ENCODE measurements around the gene ZNF557. TPM values are rescaled to one million over a fixed set of nuclear protein-coding genes. Genes with fewer than 3 reads are reported as not detected.
"Not testable (repeated sequence)": the region's sequence is repeated elsewhere in the genome, so short reads cannot be mapped to it uniquely, and the experiment has no call there.

ZNF557 gene
- polyA plus RNA-seq (2013, experiment 1 of 2) = 4.2 TPM
- 3.7 TPM for polyA plus RNA-seq (2013, experiment 2 of 2)

DNA sequence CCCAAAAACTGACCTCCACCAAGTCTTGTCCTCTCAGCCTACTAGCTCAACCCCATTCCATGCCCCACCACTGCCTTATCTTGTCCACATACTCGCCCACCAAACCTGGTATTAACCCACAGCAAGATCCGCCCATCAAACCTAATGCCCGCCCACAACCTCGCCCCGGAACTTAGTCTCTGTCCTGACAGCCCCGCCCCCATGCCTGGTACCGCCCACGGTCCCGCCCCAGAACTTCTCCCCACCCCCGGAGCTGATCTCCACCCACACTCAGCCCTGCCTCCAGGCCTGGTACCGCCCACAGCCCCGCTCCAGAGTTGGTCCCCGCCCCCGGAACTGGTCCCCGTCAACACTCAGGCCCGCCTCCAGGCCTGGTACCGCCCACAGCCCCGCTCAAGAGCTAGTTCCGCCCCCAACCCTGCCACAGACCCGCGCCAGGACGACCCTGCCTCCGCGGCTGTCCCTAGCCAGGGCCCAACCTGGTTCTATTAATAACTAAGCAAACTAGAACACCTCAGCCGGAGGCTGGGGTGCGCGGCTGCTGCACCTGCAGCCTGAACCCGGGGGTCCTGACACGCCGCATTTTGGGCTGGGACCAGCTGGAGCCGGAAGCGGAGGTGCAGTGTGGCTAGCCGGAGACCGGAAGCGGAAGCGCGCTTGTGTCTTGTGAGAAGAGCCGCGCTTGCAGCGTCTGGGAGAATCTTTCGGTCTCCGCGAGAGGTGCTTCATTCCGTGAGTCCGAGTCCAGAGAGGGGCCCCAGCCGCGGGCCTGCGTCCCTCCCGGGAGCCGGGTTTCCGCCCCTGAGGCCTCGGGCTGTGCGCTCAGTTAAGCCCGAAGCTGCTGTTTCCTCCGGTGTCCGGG lies at the start of gene ZNF557:
ZNF557 (plus strand) TSS at position 662 of the 862 bp plus-strand sequence. CDS start 5,372 bp downstream, outside the sequence.
- WGBS = 2% methylated on average over 51 of the region's 56 CpGs
- Histone ChIP-seq H3K9me3 (ENCODE audit: control insufficient read depth, low read length) (peaks cover 26% of the 10 kb centered on the region), H3K27me3 (ENCODE audit: control insufficient read depth in 1 of 2, insufficient read depth in 1 of 2, low read length in 2 of 2) (no peaks in the 10 kb centered on the region)

DNA sequence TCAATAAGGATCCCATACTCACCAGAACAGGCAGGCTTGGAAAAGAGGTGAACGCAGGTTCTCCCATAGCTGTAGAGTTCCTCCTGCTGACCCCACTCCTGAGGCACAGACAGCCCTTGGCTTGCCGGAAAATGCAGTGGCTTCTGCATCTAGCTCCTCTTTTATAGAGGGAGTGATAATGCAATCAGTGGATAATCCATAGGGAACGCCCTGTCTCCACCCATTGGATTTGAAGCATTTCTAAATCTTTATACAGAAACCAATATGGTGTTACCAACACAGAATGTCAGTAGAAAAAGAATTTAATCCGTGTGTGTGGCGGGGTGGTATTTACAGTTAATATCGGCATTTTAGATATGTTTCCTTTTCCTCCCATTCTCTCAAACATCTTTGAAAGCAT lies 48.2 kb upstream of the ZNF557 start, which contains the start of gene MBD3L2B:
MBD3L2B (minus strand) TSS at position 101 of the 400 bp plus-strand sequence; CDS start at position 67, 34 bp downstream.
- WGBS = no CpG with 5 or more reads among the region's 6 CpGs
- H4K91ac ChIP-seq (ENCODE audit: low read length); H2AK5ac ChIP-seq (ENCODE audit: low read length, severe bottlenecking); H2BK12ac ChIP-seq (ENCODE audit: low read length in 2 of 2); H3K18ac ChIP-seq (ENCODE audit: low read depth in 1 of 2, low read length in 2 of 2); H3K9me3 ChIP-seq (ENCODE audit: control insufficient read depth, low read length); H2AFZ ChIP-seq (ENCODE audit: low read depth, low read length); H2BK15ac ChIP-seq (ENCODE audit: low read depth, poor library complexity, severe bottlenecking); H3K36me3 ChIP-seq (ENCODE audit: control insufficient read depth in 1 of 2, insufficient read depth in 2 of 2, low read depth in 1 of 2, low read length in 2 of 2); H3K4me2 ChIP-seq (ENCODE audit: low read length, poor library complexity, severe bottlenecking); H3K27me3 ChIP-seq (ENCODE audit: control insufficient read depth in 1 of 2, insufficient read depth in 1 of 2, low read length in 2 of 2); H3K23ac ChIP-seq (ENCODE audit: low read length in 2 of 2); H3K14ac ChIP-seq (ENCODE audit: low read length in 2 of 2); H3K79me1 ChIP-seq (replicated peaks; ENCODE audit: low read length, poor library complexity, severe bottlenecking); DNase-seq; H4K8ac ChIP-seq (ENCODE audit: low read length); H3K4me3 ChIP-seq (ENCODE audit: insufficient read depth in 1 of 2, low read depth in 1 of 2, low read length in 2 of 2); H3K4ac ChIP-seq (ENCODE audit: low read depth in 1 of 2, low read length in 2 of 2); H3K27ac ChIP-seq (ENCODE audit: low read length, poor library complexity, severe bottlenecking); H2BK120ac ChIP-seq (ENCODE audit: low read depth, low read length); H3K4me1 ChIP-seq (ENCODE audit: control insufficient read depth, insufficient read depth, low read depth, low read length); H2BK5ac ChIP-seq (ENCODE audit: low read depth, low read length, poor library complexity, severe bottlenecking); H3K9ac ChIP-seq (ENCODE audit: low read length): not testable (repeated sequence)

More for the DNA sequence above, at the start of gene ZNF557:
- peak within 1 kb of the TSS; percentile 79 for H2AFZ ChIP-seq (ENCODE audit: low read depth, low read length)
- peak within 1 kb of the TSS; percentile 85 for H3K27ac ChIP-seq (ENCODE audit: low read length, poor library complexity, severe bottlenecking)
- peak within 1 kb of the TSS; percentile 98 for H4K91ac ChIP-seq (ENCODE audit: low read length)
- no peak within 1 kb of the TSS for H3K23ac ChIP-seq (ENCODE audit: low read length in 2 of 2)
- peak within 1 kb of the TSS; percentile 100 for H2BK15ac ChIP-seq (ENCODE audit: low read depth, poor library complexity, severe bottlenecking)
- H2BK12ac ChIP-seq (ENCODE audit: low read length in 2 of 2) = no peak within 1 kb of the TSS
- peak within 1 kb of the TSS; percentile 94 for H2BK120ac ChIP-seq (ENCODE audit: low read depth, low read length)
- H3K4me2 ChIP-seq (ENCODE audit: low read length, poor library complexity, severe bottlenecking) = peak within 1 kb of the TSS; percentile 73
- peak within 1 kb of the TSS; percentile 64 to 83 for H3K4ac ChIP-seq (ENCODE audit: low read depth in 1 of 2, low read length in 2 of 2)
- H2BK5ac ChIP-seq (ENCODE audit: low read depth, low read length, poor library complexity, severe bottlenecking) = peak within 1 kb of the TSS; percentile 92
- H3K9ac ChIP-seq (ENCODE audit: low read length) = peak within 1 kb of the TSS; percentile 94
- H3K79me1 ChIP-seq (replicated peaks; ENCODE audit: low read length, poor library complexity, severe bottlenecking) = peaks cover 25% of the 10 kb centered on the region
- H3K14ac ChIP-seq (ENCODE audit: low read length in 2 of 2) = peak within 1 kb of the TSS in 1 of 2 experiments; percentile 47
- peak within 1 kb of the TSS; percentile 99 for H4K8ac ChIP-seq (ENCODE audit: low read length)
- DNase-seq = peak; percentile 98
- peak within 1 kb of the TSS; percentile 79 to 100 for H3K18ac ChIP-seq (ENCODE audit: low read depth in 1 of 2, low read length in 2 of 2)
- H3K4me1 ChIP-seq (ENCODE audit: control insufficient read depth, insufficient read depth, low read depth, low read length) = peaks cover 2% of the 10 kb centered on the region
- H2AK5ac ChIP-seq (ENCODE audit: low read length, severe bottlenecking) = no peak within 1 kb of the TSS
- H3K4me3 ChIP-seq (ENCODE audit: insufficient read depth in 1 of 2, low read depth in 1 of 2, low read length in 2 of 2) = peak within 1 kb of the TSS; percentile 90 to 95
- H3K36me3 ChIP-seq (ENCODE audit: control insufficient read depth in 1 of 2, insufficient read depth in 2 of 2, low read depth in 1 of 2, low read length in 2 of 2) = peaks cover 28 to 33% of the 10 kb centered on the region in 2 experiments

- no CpG with 5 or more reads among the region's 1 CpG for WGBS
- not testable (repeated sequence) for H4K91ac ChIP-seq (ENCODE audit: low read length); H3K9me3 ChIP-seq (ENCODE audit: control insufficient read depth, low read length); H3K36me3 ChIP-seq (ENCODE audit: control insufficient read depth in 1 of 2, insufficient read depth in 2 of 2, low read depth in 1 of 2, low read length in 2 of 2); H3K27ac ChIP-seq (ENCODE audit: low read length, poor library complexity, severe bottlenecking); H2BK12ac ChIP-seq (ENCODE audit: low read length in 2 of 2); H4K8ac ChIP-seq (ENCODE audit: low read length); H3K27me3 ChIP-seq (ENCODE audit: control insufficient read depth in 1 of 2, insufficient read depth in 1 of 2, low read length in 2 of 2); H3K4me3 ChIP-seq (ENCODE audit: insufficient read depth in 1 of 2, low read depth in 1 of 2, low read length in 2 of 2); H3K9ac ChIP-seq (ENCODE audit: low read length); H3K4me2 ChIP-seq (ENCODE audit: low read length, poor library complexity, severe bottlenecking); H2BK120ac ChIP-seq (ENCODE audit: low read depth, low read length); H3K14ac ChIP-seq (ENCODE audit: low read length in 2 of 2); H2BK5ac ChIP-seq (ENCODE audit: low read depth, low read length, poor library complexity, severe bottlenecking); H3K18ac ChIP-seq (ENCODE audit: low read depth in 1 of 2, low read length in 2 of 2); H3K79me1 ChIP-seq (replicated peaks; ENCODE audit: low read length, poor library complexity, severe bottlenecking); H3K23ac ChIP-seq (ENCODE audit: low read length in 2 of 2); H3K4ac ChIP-seq (ENCODE audit: low read depth in 1 of 2, low read length in 2 of 2); H3K4me1 ChIP-seq (ENCODE audit: control insufficient read depth, insufficient read depth, low read depth, low read length); DNase-seq; H2AK5ac ChIP-seq (ENCODE audit: low read length, severe bottlenecking); H2BK15ac ChIP-seq (ENCODE audit: low read depth, poor library complexity, severe bottlenecking); H2AFZ ChIP-seq (ENCODE audit: low read depth, low read length)
Observed at GRCh38 chr19:7028790-7029189, 40.7 kb upstream of the ZNF557 start.

- not testable (repeated sequence) for H3K4me1 ChIP-seq (ENCODE audit: control insufficient read depth, insufficient read depth, low read depth, low read length); H3K27ac ChIP-seq (ENCODE audit: low read length, poor library complexity, severe bottlenecking); H4K8ac ChIP-seq (ENCODE audit: low read length); H3K9me3 ChIP-seq (ENCODE audit: control insufficient read depth, low read length); H2BK5ac ChIP-seq (ENCODE audit: low read depth, low read length, poor library complexity, severe bottlenecking); H3K36me3 ChIP-seq (ENCODE audit: control insufficient read depth in 1 of 2, insufficient read depth in 2 of 2, low read depth in 1 of 2, low read length in 2 of 2); H2BK12ac ChIP-seq (ENCODE audit: low read length in 2 of 2); H3K14ac ChIP-seq (ENCODE audit: low read length in 2 of 2); H3K9ac ChIP-seq (ENCODE audit: low read length); H2AK5ac ChIP-seq (ENCODE audit: low read length, severe bottlenecking); H3K18ac ChIP-seq (ENCODE audit: low read depth in 1 of 2, low read length in 2 of 2); DNase-seq; H3K23ac ChIP-seq (ENCODE audit: low read length in 2 of 2); H3K79me1 ChIP-seq (replicated peaks; ENCODE audit: low read length, poor library complexity, severe bottlenecking); H3K4me3 ChIP-seq (ENCODE audit: insufficient read depth in 1 of 2, low read depth in 1 of 2, low read length in 2 of 2); H2AFZ ChIP-seq (ENCODE audit: low read depth, low read length); H3K4me2 ChIP-seq (ENCODE audit: low read length, poor library complexity, severe bottlenecking); H2BK120ac ChIP-seq (ENCODE audit: low read depth, low read length); H3K4ac ChIP-seq (ENCODE audit: low read depth in 1 of 2, low read length in 2 of 2); H2BK15ac ChIP-seq (ENCODE audit: low read depth, poor library complexity, severe bottlenecking); H4K91ac ChIP-seq (ENCODE audit: low read length); H3K27me3 ChIP-seq (ENCODE audit: control insufficient read depth in 1 of 2, insufficient read depth in 1 of 2, low read length in 2 of 2)
- WGBS = no CpG with 5 or more reads among the region's 9 CpGs
Observed at GRCh38 chr19:7030278-7030677, 39.2 kb upstream of the ZNF557 start, which contains the start of gene MBD3L5. Gene MBD3L5, plus strand, starts transcription at chr19:7030578. Its CDS starts 34 bp downstream, at chr19:7030612.

All from mesenchymal stem cell (in vitro differentiated cells and primary cell).